K562 (cell line): Measurements from ENCODE around the gene GAB2. TPM values are rescaled to one million over a fixed set of nuclear protein-coding genes. Genes with fewer than 3 reads are reported as not detected.

Experiments
- ATAC-seq: fragments of 200-7000 bp; cut with Tn5 transposase; 3 replicates; pipeline ENCODE4 v1.9.1; 2020; ENCODE audit warnings: moderate library complexity
- BruUV-seq: library from RNA; stranded (reverse); fragments of 400-500 nt; replicated peaks from 2 replicates; lab custom pipeline; 2021; lab: Mats Ljungman, UMichigan
- CTCF ChIA-PET: fragments of 300-600 bp; formaldehyde crosslinking; extraction: SDS; loops from one replicate; lab custom pipeline; 2021; ENCODE audit warnings: low intra/inter-chr PET ratio; lab: Yijun Ruan, JAX
- POLR2A ChIA-PET: fragments of 300-600, 350-650 bp; sonication (Branson Sonifier 250); formaldehyde crosslinking; extraction: SDS; loops from one replicate; lab custom pipeline; 2021; ENCODE audit warnings: antibody characterized with exemption, inconsistent platforms; lab: Yijun Ruan, JAX
- DNase-seq, 4 experiments: peaks; one replicate each; pipeline versions ENCODE4 v3.0.0 to v3.0.0-alpha.2; 2011 to 2018; ENCODE audit warnings: low spot score in 3 of 4, mixed read lengths in 3 of 4; ENCODE audit errors: extremely low read depth in 1 of 4
- FAIRE-seq: peaks from 2 replicates; lab custom pipeline; 2011; peaks lifted over from hg19 to GRCh38; lab: Jason Lieb, UNC
- H2AFZ ChIP-seq: 2 replicates; pipeline ENCODE4 v1.6.0; 2011; ENCODE audit warnings: low read depth, low read length, control low read depth, inconsistent platforms
- H3K27ac ChIP-seq: fragments of 200-600 bp; 3 replicates; pipeline ENCODE4 v1.8.0; 2011; ENCODE audit warnings: low read depth, mild to moderate bottlenecking, control low read depth, inconsistent platforms, low read length, moderate library complexity, mixed read lengths; ENCODE audit errors: extremely low read depth
- H3K27me3 ChIP-seq, 2 experiments: fragments of 300-600 bp in 1 of 2; 2 replicates in 1 of 2; 3 replicates in 1 of 2; pipeline versions ENCODE4 v1.6.0 to v1.8.0; 2011; ENCODE audit warnings: inconsistent platforms in 2 of 2, low read length in 2 of 2, mild to moderate bottlenecking in 1 of 2, mixed read lengths in 1 of 2, moderate library complexity in 1 of 2; ENCODE audit not compliant: control insufficient read depth in 2 of 2, insufficient read depth in 2 of 2
- H3K36me3 ChIP-seq: fragments of 300-600 bp; 3 replicates; pipeline ENCODE4 v1.8.0; 2011; ENCODE audit warnings: mild to moderate bottlenecking, low read length, inconsistent platforms; ENCODE audit not compliant: control insufficient read depth, insufficient read depth
- H3K4me1 ChIP-seq, 2 experiments: fragments of 200-600 bp in 1 of 2; replicated peaks in 1 of 2; 2 replicates in 1 of 2; 3 replicates in 1 of 2; pipeline versions ENCODE4 v1.5.1 to v1.8.0; 2011; ENCODE audit warnings: inconsistent platforms in 2 of 2, low read length in 2 of 2, mild to moderate bottlenecking in 1 of 2, mixed read lengths in 1 of 2, moderate library complexity in 1 of 2; ENCODE audit not compliant: control insufficient read depth in 2 of 2, insufficient read depth in 2 of 2
- H3K4me2 ChIP-seq: 2 replicates; pipeline ENCODE4 v1.6.1; 2011; ENCODE audit warnings: low read length, control low read depth, inconsistent platforms, mixed read lengths; ENCODE audit not compliant: insufficient read depth
- H3K4me3 ChIP-seq: fragments of 200-600 bp; sonication (generic), shearing (Covaris generic); 2 replicates; pipeline ENCODE4 v1.5.1; 2016; ENCODE audit warnings: control low read depth, inconsistent platforms
- H3K79me2 ChIP-seq: fragments of 200-600 bp; 3 replicates; pipeline ENCODE4 v1.8.0; 2011; ENCODE audit warnings: low read length, inconsistent platforms; ENCODE audit not compliant: control insufficient read depth, insufficient read depth
- H3K9ac ChIP-seq, 2 experiments: 2 replicates each; pipeline versions ENCODE4 v1.6.0 to v1.6.1; 2011; ENCODE audit warnings: low read depth in 2 of 2, low read length in 2 of 2, control low read depth in 1 of 2, inconsistent platforms in 1 of 2, mild to moderate bottlenecking in 1 of 2, mixed read lengths in 1 of 2; ENCODE audit not compliant: insufficient read depth in 1 of 2
- H3K9me1 ChIP-seq: one replicate; pipeline ENCODE4 v1.6.0; 2011; ENCODE audit warnings: inconsistent platforms, mild to moderate bottlenecking, low read length, moderate library complexity; ENCODE audit not compliant: control insufficient read depth, insufficient read depth
- H3K9me3 ChIP-seq: replicated peaks from 2 replicates; pipeline ENCODE4 v1.5.1; 2011; ENCODE audit warnings: low read depth, low read length, inconsistent platforms; ENCODE audit not compliant: control insufficient read depth, insufficient read depth
- H4K20me1 ChIP-seq: replicated peaks from 2 replicates; pipeline ENCODE4 v1.6.1; 2011; ENCODE audit warnings: low read length, inconsistent platforms, mixed read lengths; ENCODE audit not compliant: control insufficient read depth, insufficient read depth
- CBX8 ChIP-seq: fragments of 200-600 bp; sonication (generic); IDR thresholded peaks from 2 replicates; pipeline ENCODE4 v1.6.1; 2012; ENCODE audit warnings: borderline replicate concordance, mixed run types, low read depth, mild to moderate bottlenecking, moderate library complexity, mixed read lengths, low read length, control low read depth, inconsistent platforms; ENCODE audit not compliant: poor library complexity, severe bottlenecking; ENCODE audit errors: extremely low read depth
- FOS ChIP-seq: IDR thresholded peaks from 3 replicates; pipeline ENCODE4 v1.6.1; 2011; ENCODE audit not compliant: insufficient read length; ENCODE audit errors: extremely low read depth
- MAZ ChIP-seq, 2 experiments: fragments of 450-650 bp in 1 of 2; sonication (generic) in 1 of 2; formaldehyde crosslinking; IDR thresholded peaks in 1 of 2; conservative IDR thresholded peaks in 1 of 2; 2 replicates each; pipeline versions ENCODE4 v1.4.0 to v1.5.0; 2020; ENCODE audit warnings: mild to moderate bottlenecking in 1 of 2, missing genetic modification reagents in 1 of 2
- WGBS: fragments of 100-300 bp; shearing (Covaris generic); methylation state at CpG from one replicate; pipeline ENCODE4 v1.1.6; 2016; ENCODE audit warnings: low coverage, mixed read lengths; ENCODE audit not compliant: insufficient coverage; ENCODE audit errors: missing lambda C conversion rate; 5-methylcytosine and 5-hydroxymethylcytosine counted together
- in situ Hi-C: fragments of 300-500 bp; cut with MboI; formaldehyde crosslinking; loops from 4 replicates; pipeline ENCODE4 v1.15.0; 2018; ENCODE audit warnings: inconsistent platforms, mixed read lengths
- intact Hi-C: fragments of 100-400 bp; cut with micrococcal nuclease; formaldehyde crosslinking; loops from 2 replicates; pipeline ENCODE4 v1.14.2; 2022
- polyA plus RNA-seq, 8 experiments: library from polyadenylated mRNA; depleted of rRNA in 4 of 8; stranded (reverse) in 5 of 8; unstranded in 3 of 8; fragments of >200 nt; fragmentation: Nextera tagmentation in 2 of 8; fragmentation: Illumina TruSeq in 1 of 8; extraction: Ambion mirVana in 2 of 8; extraction: Trizol in 1 of 8; gene quantifications; 2 replicates each; pipeline versions ENCODE4 v1.2.1 to v1.2.3, GENCODE V29; 2011 to 2014; ENCODE audit warnings: inconsistent platforms in 1 of 8, missing spikeins in 1 of 8
- total RNA-seq, 7 experiments: library from RNA; depleted of rRNA in 6 of 7; stranded (reverse); fragments of >200 nt in 6 of 7; fragmentation: Illumina TruSeq in 2 of 7; extraction: Trizol in 2 of 7; gene quantifications; 2 replicates each; pipeline versions ENCODE4 v1.2.1 to v1.2.3, GENCODE V29; 2011 to 2021; ENCODE audit warnings: low replicate concordance in 1 of 7
- TF ChIP-seq, protein P1 (sequence below): fragments of 450-650 bp; IDR thresholded peaks from 2 replicates; pipeline ENCODE4 v1.6.1; 2014; ENCODE audit warnings: low read depth, mild to moderate bottlenecking, moderate library complexity, borderline replicate concordance
- TF ChIP-seq, protein P2 (sequence below): fragments of 250-450 bp; sonication (Bioruptor Pico); IDR thresholded peaks from 2 replicates; pipeline ENCODE4 v1.8.0; 2021; ENCODE audit warnings: borderline replicate concordance, mild to moderate bottlenecking, moderate library complexity; ENCODE audit not compliant: poor library complexity, severe bottlenecking

The GAB2 gene
- total and polyA plus RNA-seq, 9 of the 15 experiments (the other 6 are each of a cell fraction or from before 2014, with no cell fraction given) = 2.3 to 35.2 (median 16.1) TPM

DNA sequence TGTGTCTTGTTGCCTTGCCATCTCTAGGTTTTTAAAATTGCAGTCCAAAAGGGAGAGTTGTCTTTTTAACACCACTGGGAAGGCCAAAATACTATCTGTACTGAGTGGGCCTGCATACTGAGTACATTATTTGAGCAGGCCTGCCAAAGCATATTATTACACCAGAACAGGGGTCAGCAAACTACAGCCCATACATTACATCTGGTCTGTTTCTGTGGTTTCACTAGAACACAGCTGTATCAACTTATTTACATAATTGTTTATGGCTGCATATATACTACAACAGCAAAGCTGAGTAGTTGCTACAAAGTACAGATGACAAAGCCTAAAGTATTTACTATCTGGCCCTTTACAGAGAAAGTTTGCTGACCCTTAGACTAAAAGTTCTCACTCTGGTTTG is 154.9 kb downstream of the GAB2 start (continued):
- TF ChIP-seq, protein P1, sequence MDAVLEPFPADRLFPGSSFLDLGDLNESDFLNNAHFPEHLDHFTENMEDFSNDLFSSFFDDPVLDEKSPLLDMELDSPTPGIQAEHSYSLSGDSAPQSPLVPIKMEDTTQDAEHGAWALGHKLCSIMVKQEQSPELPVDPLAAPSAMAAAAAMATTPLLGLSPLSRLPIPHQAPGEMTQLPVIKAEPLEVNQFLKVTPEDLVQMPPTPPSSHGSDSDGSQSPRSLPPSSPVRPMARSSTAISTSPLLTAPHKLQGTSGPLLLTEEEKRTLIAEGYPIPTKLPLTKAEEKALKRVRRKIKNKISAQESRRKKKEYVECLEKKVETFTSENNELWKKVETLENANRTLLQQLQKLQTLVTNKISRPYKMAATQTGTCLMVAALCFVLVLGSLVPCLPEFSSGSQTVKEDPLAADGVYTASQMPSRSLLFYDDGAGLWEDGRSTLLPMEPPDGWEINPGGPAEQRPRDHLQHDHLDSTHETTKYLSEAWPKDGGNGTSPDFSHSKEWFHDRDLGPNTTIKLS = no peak
- TF ChIP-seq CBX8 = no peak

DNA sequence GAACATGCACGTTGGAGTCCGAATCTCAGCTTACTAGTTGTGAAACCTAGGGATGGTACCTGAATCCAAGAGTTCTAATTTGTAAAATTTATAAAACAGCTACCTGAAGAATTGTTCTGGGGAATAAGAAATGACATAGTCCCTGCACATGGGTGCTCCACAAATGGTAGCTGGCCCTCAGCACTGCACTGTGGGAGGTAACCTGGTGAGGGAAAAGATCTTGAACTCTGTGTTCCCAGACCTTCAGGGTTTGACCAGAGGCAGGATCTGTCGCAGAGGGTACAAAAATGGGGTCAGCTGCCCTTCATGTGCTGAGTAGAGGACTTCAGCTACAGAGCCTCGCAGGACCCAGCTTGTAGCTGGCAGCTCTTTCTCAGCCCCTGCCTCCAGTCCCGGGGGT is 155.4 kb downstream of the GAB2 start:
- no peak overlapping the region; the same call in 1 of the 2 replicates for H3K4me2 ChIP-seq
- peaks cover 23% of the 10 kb centered on the region; the same call in 2 of the 3 replicates for H3K79me2 ChIP-seq
- H3K27ac ChIP-seq = peak overlapping the region; percentile 14
- intact Hi-C loops = no loop called here
- peaks cover 7% of the 10 kb centered on the region; the same call in 2 of the 3 replicates for H3K36me3 ChIP-seq
- DNase-seq (no peak), FAIRE-seq (no peak), ATAC-seq (peak; percentile 49)
- H3K9ac ChIP-seq = peak overlapping the region; percentile 3 to 84; a peak in 2 of 4 replicates
- H3K4me1 ChIP-seq = peaks cover 13 to 54% of the 10 kb centered on the region in 2 experiments
- in situ Hi-C loops = no loop called here
- H3K27me3 ChIP-seq = no peaks in the 10 kb centered on the region
- no peaks in the 10 kb centered on the region for H3K9me1 ChIP-seq
- no peak overlapping the region for H3K4me3 ChIP-seq
- no peaks in the 10 kb centered on the region for H3K9me3 ChIP-seq
- 45% methylated on average over 4 of the region's 5 CpGs for WGBS
- no peaks in the 10 kb centered on the region for H4K20me1 ChIP-seq
- no TSS peak for BruUV-seq
- H2AFZ ChIP-seq = peak overlapping the region; percentile 23
- CTCF ChIA-PET = no interaction called here
- TF ChIP-seq MAZ (CRISPR knock-in tag; conservative IDR thresholded peaks at IDR 0.05 in 1 of 2, IDR thresholded peaks at IDR 0.05 in 1 of 2) = 0 out of 4 replicates have a peak, but pooled peaks of 1 of the 2 experiments have one; percentile 15
- TF ChIP-seq, protein P2, sequence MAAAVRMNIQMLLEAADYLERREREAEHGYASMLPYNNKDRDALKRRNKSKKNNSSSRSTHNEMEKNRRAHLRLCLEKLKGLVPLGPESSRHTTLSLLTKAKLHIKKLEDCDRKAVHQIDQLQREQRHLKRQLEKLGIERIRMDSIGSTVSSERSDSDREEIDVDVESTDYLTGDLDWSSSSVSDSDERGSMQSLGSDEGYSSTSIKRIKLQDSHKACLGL = no peak
- no peak for TF ChIP-seq FOS
- TF ChIP-seq, all 486 proteins: peak for 1
- POLR2A ChIA-PET = interaction anchor here (0.5 to 5.1 kb wide), 5 partner anchors 9 to 520 kb away, joined by 3 to 26 read pairs (median 6); no protein-coding TSS in a partner anchor
